CD4-positive, alpha-beta T cell (primary cell): Measurements from ENCODE around the gene TP53I13. TPM values are rescaled to one million over a fixed set of nuclear protein-coding genes. Genes with fewer than 3 reads are reported as not detected.

ENCODE experiments used
- ATAC-seq: fragments of 200-7000 bp; cut with Tn5 transposase; one replicate; pipeline ENCODE4 v1.10.0; 2022; ENCODE audit warnings: mild to moderate bottlenecking; ENCODE audit not compliant: poor library complexity
- CTCF ChIA-PET: fragments of 350-600 bp; sonication (Branson Sonifier 250); formaldehyde crosslinking; loops from one replicate; lab custom pipeline; 2021; ENCODE audit warnings: antibody characterized with exemption, inconsistent platforms; lab: Charles Lee
- POLR2A ChIA-PET: fragments of 350-600 bp; sonication (Branson Sonifier 250); formaldehyde crosslinking; loops from one replicate; lab custom pipeline; 2021; ENCODE audit warnings: antibody characterized with exemption, inconsistent platforms; lab: Charles Lee
- DNase-seq, 14 experiments: peaks; one replicate each; pipeline ENCODE4 v3.0.0-alpha.2; 2013 to 2020; ENCODE audit warnings: mixed read lengths in 2 of 14
- H3K27ac ChIP-seq, 2 donors: one replicate each; pipeline versions ENCODE4 v1.5.1 to v1.7.0; 2013; ENCODE audit warnings: low read length in 2 of 2, low read depth in 1 of 2, mild to moderate bottlenecking in 1 of 2
- H3K27me3 ChIP-seq, 2 experiments: 1 replicate in 1 of 2; 2 replicates in 1 of 2; pipeline versions ENCODE4 v1.6.1 to v1.7.0; 2013; ENCODE audit warnings: low read length in 2 of 2, control low read depth in 1 of 2, mild to moderate bottlenecking in 1 of 2, moderate library complexity in 1 of 2; ENCODE audit not compliant: insufficient read depth in 2 of 2, control insufficient read depth in 1 of 2
- H3K36me3 ChIP-seq: one replicate; pipeline ENCODE4 v1.6.1; 2013; ENCODE audit warnings: low read length, control low read depth; ENCODE audit not compliant: insufficient read depth
- H3K4me1 ChIP-seq: one replicate; pipeline ENCODE4 v1.6.1; 2013; ENCODE audit warnings: low read length, control low read depth; ENCODE audit not compliant: insufficient read depth
- H3K4me3 ChIP-seq: one replicate; pipeline ENCODE4 v1.5.1; 2013; ENCODE audit warnings: mild to moderate bottlenecking, low read length, moderate library complexity
- H3K9me3 ChIP-seq, 2 experiments: 1 replicate in 1 of 2; 2 replicates in 1 of 2; pipeline versions ENCODE4 v1.6.1 to v1.7.0; 2013; ENCODE audit warnings: low read length in 2 of 2, mild to moderate bottlenecking in 2 of 2, control low read depth in 1 of 2, moderate library complexity in 1 of 2; ENCODE audit not compliant: control insufficient read depth in 1 of 2, insufficient read depth in 1 of 2
- H3K27ac Mint-ChIP-seq: one replicate; pipeline ENCODE4 v1.8.0; 2020; ENCODE audit warnings: mixed read lengths
- H3K27me3 Mint-ChIP-seq: one replicate; pipeline ENCODE4 v1.8.0; 2021; ENCODE audit warnings: mixed read lengths
- H3K36me3 Mint-ChIP-seq: one replicate; pipeline ENCODE4 v1.8.0; 2021; ENCODE audit warnings: low read depth, mixed read lengths
- H3K4me1 Mint-ChIP-seq: one replicate; pipeline ENCODE4 v1.8.0; 2021; ENCODE audit warnings: low read depth, mixed read lengths
- H3K4me3 Mint-ChIP-seq: one replicate; pipeline ENCODE4 v1.8.0; 2020; ENCODE audit warnings: mild to moderate bottlenecking, mixed read lengths
- H3K9me3 Mint-ChIP-seq: one replicate; pipeline ENCODE4 v1.8.0; 2020; ENCODE audit warnings: mixed read lengths
- intact Hi-C, 2 experiments: fragments of 100-400 bp; cut with DNase I in 1 of 2; cut with micrococcal nuclease in 1 of 2; formaldehyde crosslinking; loops; one replicate each; pipeline versions ENCODE4 v1.15.1 to v1.9.0; 2023 to 2025; cut with DNase I, micrococcal nuclease
- total RNA-seq, 174 experiments: library from RNA in 2 of 174; stranded (reverse) in 2 of 174; gene quantifications; one replicate each; pipeline ENCODE4 v1.2.3 and lab custom pipeline; 2021 to 2026
- TF ChIP-seq, protein P1 (sequence below): fragments of 200-600 bp; IDR thresholded peaks from one replicate; pipeline ENCODE4 v1.8.0; 2022; ENCODE audit warnings: antibody characterized with exemption, mild to moderate bottlenecking

Gene TP53I13
- total RNA-seq, 2 experiments from 2014 or later, result 45.8 to 47.7 TPM

DNA sequence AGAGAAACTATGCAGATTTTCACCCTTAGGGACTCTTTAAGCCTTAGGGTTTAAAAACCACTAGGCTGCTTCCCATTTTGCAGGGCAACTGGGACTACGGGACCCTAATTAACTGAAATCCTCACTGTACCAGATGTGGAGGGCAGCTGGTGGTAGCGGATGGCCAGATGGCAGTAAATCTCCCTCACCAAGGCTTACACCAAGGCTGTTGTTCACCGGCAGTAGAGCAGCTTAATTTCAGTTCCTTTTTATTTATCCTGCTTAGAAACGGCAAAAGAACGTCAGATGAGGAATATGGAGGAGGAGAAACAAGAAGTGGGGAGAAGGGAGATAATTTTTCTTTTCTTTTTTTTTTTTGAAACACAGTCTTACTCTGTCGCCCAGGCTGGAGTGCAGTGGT lies 8.2 kb upstream of the TP53I13 start:
- no peak overlapping the region for H3K4me3 Mint-ChIP-seq
- no peaks in the 10 kb centered on the region for H3K27me3 ChIP-seq
- H3K9me3 Mint-ChIP-seq, result no peaks in the 10 kb centered on the region
- H3K9me3 ChIP-seq, result no peaks in the 10 kb centered on the region
- H3K36me3 ChIP-seq, result peaks cover 16% of the 10 kb centered on the region
- TF ChIP-seq, protein P1, sequence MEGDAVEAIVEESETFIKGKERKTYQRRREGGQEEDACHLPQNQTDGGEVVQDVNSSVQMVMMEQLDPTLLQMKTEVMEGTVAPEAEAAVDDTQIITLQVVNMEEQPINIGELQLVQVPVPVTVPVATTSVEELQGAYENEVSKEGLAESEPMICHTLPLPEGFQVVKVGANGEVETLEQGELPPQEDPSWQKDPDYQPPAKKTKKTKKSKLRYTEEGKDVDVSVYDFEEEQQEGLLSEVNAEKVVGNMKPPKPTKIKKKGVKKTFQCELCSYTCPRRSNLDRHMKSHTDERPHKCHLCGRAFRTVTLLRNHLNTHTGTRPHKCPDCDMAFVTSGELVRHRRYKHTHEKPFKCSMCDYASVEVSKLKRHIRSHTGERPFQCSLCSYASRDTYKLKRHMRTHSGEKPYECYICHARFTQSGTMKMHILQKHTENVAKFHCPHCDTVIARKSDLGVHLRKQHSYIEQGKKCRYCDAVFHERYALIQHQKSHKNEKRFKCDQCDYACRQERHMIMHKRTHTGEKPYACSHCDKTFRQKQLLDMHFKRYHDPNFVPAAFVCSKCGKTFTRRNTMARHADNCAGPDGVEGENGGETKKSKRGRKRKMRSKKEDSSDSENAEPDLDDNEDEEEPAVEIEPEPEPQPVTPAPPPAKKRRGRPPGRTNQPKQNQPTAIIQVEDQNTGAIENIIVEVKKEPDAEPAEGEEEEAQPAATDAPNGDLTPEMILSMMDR, result no peak
- H3K4me1 ChIP-seq, result peaks cover 43% of the 10 kb centered on the region
- no peaks in the 10 kb centered on the region for H3K27me3 Mint-ChIP-seq
- POLR2A ChIA-PET, result no interaction called here
- H3K36me3 Mint-ChIP-seq, result no peaks in the 10 kb centered on the region
- no peak for ATAC-seq
- peaks cover 22% of the 10 kb centered on the region for H3K4me1 Mint-ChIP-seq
- H3K27ac Mint-ChIP-seq, result no peak overlapping the region
- no peak overlapping the region for H3K4me3 ChIP-seq
- no peak overlapping the region for H3K27ac ChIP-seq
- intact Hi-C loops, result loop anchor here (10.0 kb wide), 1 partner anchor 54 kb away; no protein-coding TSS in a partner anchor
- CTCF ChIA-PET, result no interaction called here
- peak in 2 of 14 experiments; percentile 30 to 31 for DNase-seq

- peak in 3 of 14 experiments; percentile 28 to 44 (median 28) for DNase-seq
- POLR2A ChIA-PET, result no interaction called here
- Histone ChIP-seq H3K4me1 (peaks cover 54% of the 10 kb centered on the region), H3K36me3 (peaks cover 16% of the 10 kb centered on the region), H3K4me3 (no peak overlapping the region), H3K27ac (no peak overlapping the region), H3K9me3 (no peaks in the 10 kb centered on the region), H3K27me3 (no peaks in the 10 kb centered on the region)
- CTCF ChIA-PET, result no interaction called here
- TF ChIP-seq, protein P1, result no peak
- Mint-ChIP-seq H3K27ac (peak overlapping the region; percentile 5), H3K4me1 (peaks cover 31% of the 10 kb centered on the region), H3K4me3 (no peak overlapping the region), H3K9me3 (no peaks in the 10 kb centered on the region), H3K27me3 (no peaks in the 10 kb centered on the region), H3K36me3 (no peaks in the 10 kb centered on the region)
- ATAC-seq, result no peak
- intact Hi-C loops, result loop anchor here (10.0 kb wide), 1 partner anchor 53 kb away; no protein-coding TSS in a partner anchor
Measured at GRCh38 chr17:29561554-29562517, 6.7 kb upstream of the TP53I13 start.

- DNase-seq, result peak in 1 of 14 experiments; percentile 28
- H3K4me1 Mint-ChIP-seq, result peaks cover 25% of the 10 kb centered on the region
Measured at GRCh38 chr17:29562615-29563014, 5.9 kb upstream of the TP53I13 start.

More at GRCh38 chr17:29562615-29563014, 5.9 kb upstream of the TP53I13 start:
- Mint-ChIP-seq H3K9me3 (no peaks in the 10 kb centered on the region), H3K27ac (no peak overlapping the region), H3K4me3 (peak overlapping the region; percentile 51), H3K36me3 (no peaks in the 10 kb centered on the region), H3K27me3 (no peaks in the 10 kb centered on the region)
- ChIA-PET CTCF (interaction anchor here (4.8 kb wide), 1 partner anchor 55 kb away, joined by 22 read pairs; no protein-coding TSS in a partner anchor), POLR2A (no interaction called here)
- H3K9me3 ChIP-seq, result no peaks in the 10 kb centered on the region
- peaks cover 57% of the 10 kb centered on the region for H3K4me1 ChIP-seq
- TF ChIP-seq, protein P1, result no peak
- H3K4me3 ChIP-seq, result no peak overlapping the region
- ATAC-seq, result no peak
- no peak overlapping the region for H3K27ac ChIP-seq
- intact Hi-C loops, result loop anchor here (10.0 kb wide), 1 partner anchor 52 kb away; no protein-coding TSS in a partner anchor
- H3K27me3 ChIP-seq, result no peaks in the 10 kb centered on the region
- peaks cover 16% of the 10 kb centered on the region for H3K36me3 ChIP-seq
